ENCODE data around the gene MMP24.

- TF ChIP-seq POLR2A (IDR thresholded peaks at IDR 0.05; ENCODE audit: low read length) (no peak), GATA1 (IDR thresholded peaks at IDR 0.05; ENCODE audit: low read depth, low read length) (no peak)
These were observed 38.8 kb upstream of the MMP24 start for GRCh38 chr20:35187584-35188190.
